Measurements from ENCODE around the gene TMIGD1. TPM values are rescaled to one million over a fixed set of nuclear protein-coding genes. Genes with fewer than 3 reads are reported as not detected.

The TMIGD1 gene
- total RNA-seq, 2 donors from 2014 or later: not detected

GRCh38 chr17:30360086-30360808 lies 26.4 kb upstream of the TMIGD1 start:
- Histone ChIP-seq H3K36me3 (replicated peaks in 1 of 2; ENCODE audit: insufficient read depth in 1 of 2, low read depth in 2 of 2) (no peaks in the 10 kb centered on the region), H3K27me3 (no peaks in the 10 kb centered on the region), H3K27ac (no peak overlapping the region), H3K9me3 (no peaks in the 10 kb centered on the region), H3K4me1 (no peaks in the 10 kb centered on the region), H3K4me3 (no peak overlapping the region)
- no peak for TF ChIP-seq CTCF (IDR thresholded peaks at IDR 0.05)
- no peak for TF ChIP-seq POLR2A (IDR thresholded peaks at IDR 0.05)
- 67 to 69% methylated on average over 8 of the region's 8 CpGs for WGBS, 2 donors
- intact Hi-C loops (cut with DNase I): no loop called here
- ATAC-seq (no peak), DNase-seq (no peak)

- Histone ChIP-seq H3K4me3 (no peak overlapping the region), H3K9me3 (no peaks in the 10 kb centered on the region), H3K4me1 (no peaks in the 10 kb centered on the region), H3K27me3 (no peaks in the 10 kb centered on the region), H3K27ac (no peak overlapping the region), H3K36me3 (replicated peaks in 1 of 2; ENCODE audit: insufficient read depth in 1 of 2, low read depth in 2 of 2) (no peaks in the 10 kb centered on the region)
- no peak for ATAC-seq
- WGBS, 2 donors: 59 to 64% methylated on average over 5 of the region's 5 CpGs
- DNase-seq: no peak
- intact Hi-C loops (cut with DNase I): no loop called here
- no peak for TF ChIP-seq POLR2A (IDR thresholded peaks at IDR 0.05)
Measured at GRCh38 chr17:30358055-30358760, 24.4 kb upstream of the TMIGD1 start.

GRCh38 chr17:30357476-30357875 lies 23.6 kb upstream of the TMIGD1 start:
- H3K27me3 ChIP-seq: no peaks in the 10 kb centered on the region
- no peak overlapping the region for H3K27ac ChIP-seq
- H3K36me3 ChIP-seq (replicated peaks in 1 of 2; ENCODE audit: insufficient read depth in 1 of 2, low read depth in 2 of 2): no peaks in the 10 kb centered on the region
- no peak overlapping the region for H3K4me3 ChIP-seq
- no peak for DNase-seq
- H3K9me3 ChIP-seq: no peaks in the 10 kb centered on the region
- no peak for ATAC-seq
- H3K4me1 ChIP-seq: no peaks in the 10 kb centered on the region
- intact Hi-C loops (cut with DNase I): no loop called here
- TF ChIP-seq POLR2A (IDR thresholded peaks at IDR 0.05) (no peak), CTCF (IDR thresholded peaks at IDR 0.05) (no peak)

DNA sequence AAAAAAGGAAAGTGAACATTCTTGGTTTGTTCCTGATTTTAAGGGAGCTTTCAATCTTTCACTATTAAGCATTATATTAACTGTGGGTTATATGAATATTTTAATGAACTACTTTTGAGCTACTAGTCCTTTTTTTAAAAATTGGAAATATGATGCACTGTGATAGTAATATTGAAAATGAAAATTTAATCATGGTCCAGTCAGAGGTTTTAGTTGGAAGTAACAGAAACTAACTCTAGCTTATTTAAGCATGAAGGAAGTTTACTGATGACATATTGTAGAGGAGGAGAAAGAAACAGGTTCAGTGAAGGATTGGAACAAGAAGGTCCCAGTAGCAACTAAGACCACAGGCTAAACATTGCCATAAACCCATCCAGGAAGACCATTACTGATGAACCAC lies 20.8 kb upstream of the TMIGD1 start:
- Histone ChIP-seq H3K4me3 (no peak overlapping the region), H3K4me1 (no peaks in the 10 kb centered on the region), H3K27me3 (no peaks in the 10 kb centered on the region), H3K36me3 (replicated peaks in 1 of 2; ENCODE audit: insufficient read depth in 1 of 2, low read depth in 2 of 2) (no peaks in the 10 kb centered on the region), H3K27ac (no peak overlapping the region), H3K9me3 (no peaks in the 10 kb centered on the region)
- intact Hi-C loops (cut with DNase I): no loop called here
- ATAC-seq (no peak), DNase-seq (no peak)
- TF ChIP-seq POLR2A (IDR thresholded peaks at IDR 0.05): no peak
- TF ChIP-seq CTCF (IDR thresholded peaks at IDR 0.05): no peak

- no peaks in the 10 kb centered on the region for H3K27me3 ChIP-seq
- no peak for ATAC-seq
- H3K4me1 ChIP-seq: no peaks in the 10 kb centered on the region
- WGBS, 2 donors: 85 to 88% methylated on average over 2 of the region's 2 CpGs
- intact Hi-C loops (cut with DNase I): no loop called here
- no peak overlapping the region for H3K27ac ChIP-seq
- no peak for DNase-seq
- H3K9me3 ChIP-seq: no peaks in the 10 kb centered on the region
- H3K36me3 ChIP-seq (replicated peaks in 1 of 2; ENCODE audit: insufficient read depth in 1 of 2, low read depth in 2 of 2): no peaks in the 10 kb centered on the region
- TF ChIP-seq CTCF (IDR thresholded peaks at IDR 0.05) (no peak), POLR2A (IDR thresholded peaks at IDR 0.05) (no peak)
- H3K4me3 ChIP-seq: no peak overlapping the region
Measured at GRCh38 chr17:30352240-30352814, 18.5 kb upstream of the TMIGD1 start.
